Measurements from ENCODE around the gene ADAM22.

DNA sequence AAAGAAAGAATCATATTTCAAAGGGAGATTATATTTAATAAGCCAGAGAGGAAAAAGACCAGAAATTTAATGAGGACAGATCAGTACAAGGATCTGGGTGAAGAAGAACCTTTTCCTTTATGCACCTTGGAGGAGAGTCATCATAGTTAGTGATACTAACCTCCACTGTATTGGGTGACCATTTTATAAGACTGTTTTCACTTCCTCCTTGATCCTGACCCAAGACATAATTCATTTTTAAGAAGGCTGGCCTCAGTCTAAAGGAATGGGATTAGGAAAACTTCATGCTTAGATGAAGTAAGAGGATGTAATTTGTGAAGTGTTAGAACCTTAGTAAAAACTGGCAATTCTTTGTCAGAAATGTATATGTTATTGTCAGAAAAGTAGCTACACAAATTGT is 68.6 kb downstream of the ADAM22 start:
- TF ChIP-seq CTCF (IDR thresholded peaks at IDR 0.05) (no peak), POLR2A (IDR thresholded peaks at IDR 0.05) (no peak)

Data from ovary (tissue), 3 donors.